Spleen (tissue), 11 donors: ENCODE results near the gene PTPRA. TPM values are rescaled to one million over a fixed set of nuclear protein-coding genes. Genes with fewer than 3 reads are reported as not detected.

ENCODE experiments used
- DNase-seq: peaks from one replicate; pipeline ENCODE4 v3.0.0-alpha.2; 2020
- H3K27ac ChIP-seq, 8 donors: fragments of 200-600 bp; sonication (generic) in 7 of 8; 1 replicate in 4 of 8; 2 replicates in 4 of 8; pipeline versions ENCODE4 v1.5.0 to v1.8.0; 2016 to 2021; ENCODE audit warnings: inconsistent platforms in 4 of 8, mild to moderate bottlenecking in 4 of 8, moderate library complexity in 1 of 8
- H3K27me3 ChIP-seq, 7 donors: fragments of 200-600 bp; sonication (generic) in 6 of 7; replicated peaks in 1 of 7; 1 replicate in 4 of 7; 2 replicates in 3 of 7; pipeline versions ENCODE4 v1.5.0 to v1.8.0; 2016 to 2021; ENCODE audit warnings: inconsistent platforms in 3 of 7, mild to moderate bottlenecking in 1 of 7
- H3K36me3 ChIP-seq, 6 donors: fragments of 200-600 bp; sonication (generic) in 5 of 6; 1 replicate in 4 of 6; 2 replicates in 2 of 6; pipeline versions ENCODE4 v1.5.0 to v1.8.0; 2016 to 2021; ENCODE audit warnings: inconsistent platforms in 2 of 6
- H3K4me1 ChIP-seq, 6 donors: fragments of 200-600 bp; sonication (generic) in 5 of 6; 1 replicate in 3 of 6; 2 replicates in 3 of 6; pipeline versions ENCODE4 v1.5.0 to v1.8.0; 2016 to 2021; ENCODE audit warnings: inconsistent platforms in 3 of 6
- H3K4me3 ChIP-seq, 8 donors: fragments of 200-600 bp; sonication (generic) in 7 of 8; 1 replicate in 4 of 8; 2 replicates in 4 of 8; pipeline versions ENCODE4 v1.5.0 to v1.8.0; 2016 to 2021; ENCODE audit warnings: inconsistent platforms in 4 of 8, mild to moderate bottlenecking in 4 of 8, moderate library complexity in 2 of 8
- H3K9me3 ChIP-seq, 8 donors: fragments of 200-600 bp; sonication (generic) in 7 of 8; 1 replicate in 4 of 8; 2 replicates in 4 of 8; pipeline versions ENCODE4 v1.5.0 to v1.8.0; 2016 to 2021; ENCODE audit warnings: inconsistent platforms in 4 of 8
- POLR2A ChIP-seq, 3 donors: fragments of 450-650 bp; IDR thresholded peaks; one replicate each; pipeline ENCODE4 v1.5.1; 2017; ENCODE audit warnings: antibody characterized with exemption in 3 of 3, mild to moderate bottlenecking in 1 of 3
- POLR2AphosphoS5 ChIP-seq, 3 donors: sonication (generic); formaldehyde crosslinking; IDR thresholded peaks; one replicate each; pipeline ENCODE4 v1.5.1; 2017; ENCODE audit warnings: antibody characterized with exemption in 3 of 3
- WGBS, 5 donors: extraction: QIAGEN DNeasy Blood & Tissue Kit in 3 of 5; methylation state at CpG; one replicate each; pipeline versions ENCODE4 v1.1.5 to v1.1.7; 2013 to 2018; 5-methylcytosine and 5-hydroxymethylcytosine counted together
- intact Hi-C: fragments of 100-400 bp; cut with DNase I; formaldehyde crosslinking; loops from one replicate; pipeline ENCODE4 v1.15.0; 2023; ENCODE audit warnings: low total_unique reads
- polyA plus RNA-seq, 3 donors: library from polyadenylated mRNA; stranded (reverse); fragments of 200-250 nt; gene quantifications; one replicate each; pipeline ENCODE4 v1.2.1, GENCODE V29; 2013
- total RNA-seq, 7 donors: library from RNA; depleted of rRNA in 3 of 7; stranded (reverse); fragments of >200 nt in 3 of 7; fragmentation: NEBNext Ultra II Directional in 4 of 7; extraction: Animal tissue kit (Norgen Biotek cat#: 25700) in 4 of 7; gene quantifications; one replicate each; pipeline versions ENCODE4 v1.1.0 to v1.2.1, GENCODE V29; 2016 to 2021
- TF ChIP-seq, protein P1 (sequence below), 11 experiments: fragments of 200-600 bp in 7 of 11; fragments of 450-650 bp in 4 of 11; sonication (generic) in 4 of 11; IDR thresholded peaks in 8 of 11; conservative IDR thresholded peaks in 3 of 11; 1 replicate in 7 of 11; 2 replicates in 4 of 11; pipeline versions ENCODE4 v1.4.0 to v1.8.0; 2016 to 2021; ENCODE audit warnings: antibody characterized with exemption in 11 of 11, inconsistent platforms in 4 of 11, mild to moderate bottlenecking in 1 of 11
- donor health status: healthy with polysubstance abuse.
- donor health status: DM: no; HTN: no; CAD: no; lungs with moderate emphysema.
- donor health status: DM: no; HTN: no; CAD: no.
- donor health status: Bipolar disorder and iron deficiency.
- donor health status: healthy.
- donor health status: DM: no; HTN: no; CAD: no.
- donor health status: DM: yes; HTN: yes; CAD: no.

Gene PTPRA
- total and polyA plus RNA-seq, 10 donors = 15.3 to 65.5 (median 52.4) TPM

DNA sequence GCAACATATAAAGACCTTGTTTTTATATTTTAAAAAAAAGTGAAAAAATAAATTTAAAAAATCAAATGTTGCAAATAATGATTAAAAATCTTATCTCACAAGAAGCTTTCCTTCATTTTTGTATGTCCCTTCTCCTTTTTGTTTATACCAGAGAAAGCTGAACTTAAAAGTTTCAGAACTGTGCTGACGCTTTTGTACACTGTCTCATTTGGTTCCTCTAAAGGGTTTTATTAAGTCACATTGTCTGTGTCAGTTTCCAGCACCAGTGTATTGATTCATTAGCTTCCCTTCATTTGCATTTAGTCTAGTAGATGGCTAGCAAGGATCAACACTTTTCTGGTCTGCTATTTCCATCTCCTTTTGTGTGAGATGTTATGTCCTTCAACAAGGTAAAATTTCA is 39.5 kb upstream of the PTPRA start:
- 70 to 85% (median 78%) methylated on average over 1 of the region's 1 CpG for WGBS, 5 donors
- DNase-seq = no peak
- intact Hi-C loops = no loop called here

DNA sequence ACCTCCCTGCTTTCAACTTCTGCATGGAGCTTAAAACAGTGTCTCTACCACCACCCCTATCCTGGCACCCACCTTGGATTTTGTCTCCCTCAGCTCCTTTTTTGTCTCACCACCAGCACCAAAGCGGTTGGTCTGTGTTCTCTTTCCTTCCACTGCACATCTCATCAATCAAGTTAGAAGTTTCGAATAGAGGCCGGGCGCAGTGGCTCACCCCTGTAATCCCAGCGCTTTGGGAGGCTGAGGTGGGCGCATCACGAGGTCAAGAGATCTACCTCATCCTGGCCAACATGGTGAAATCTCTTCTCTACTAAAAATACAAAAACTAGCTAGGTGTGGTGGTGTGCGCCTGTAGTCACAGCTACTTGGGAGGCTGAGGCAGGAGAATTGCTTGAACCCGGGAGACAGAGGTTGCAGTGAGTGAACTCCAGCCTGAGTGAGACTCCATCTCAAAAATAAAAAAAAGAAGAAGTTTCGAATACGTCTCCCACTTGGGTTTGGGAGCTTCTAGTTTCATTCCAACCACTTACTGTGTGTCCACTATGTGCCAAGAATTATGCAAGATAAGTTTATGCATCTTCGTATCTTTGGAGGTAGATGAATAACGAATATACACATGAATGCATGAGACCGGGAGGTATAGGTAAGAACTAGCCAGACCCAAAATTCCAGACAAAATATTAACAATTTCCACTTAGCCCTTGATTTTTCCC is 38.7 kb upstream of the PTPRA start:
- Histone ChIP-seq H3K36me3 (peaks cover 0 to 34% (median 3%) of the 10 kb centered on the region in 6 donors), H3K4me1 (peaks cover 3 to 21% (median 11%) of the 10 kb centered on the region in 6 donors), H3K27ac (no peak overlapping the region), H3K4me3 (no peak overlapping the region), H3K27me3 (peaks cover 0 to 10% (median 0%) of the 10 kb centered on the region in 7 donors), H3K9me3 (no peaks in the 10 kb centered on the region)
- no peak for DNase-seq
- TF ChIP-seq POLR2A (IDR thresholded peaks at IDR 0.05) (no peak), POLR2AphosphoS5 (IDR thresholded peaks at IDR 0.05) (no peak)
- TF ChIP-seq, protein P1, sequence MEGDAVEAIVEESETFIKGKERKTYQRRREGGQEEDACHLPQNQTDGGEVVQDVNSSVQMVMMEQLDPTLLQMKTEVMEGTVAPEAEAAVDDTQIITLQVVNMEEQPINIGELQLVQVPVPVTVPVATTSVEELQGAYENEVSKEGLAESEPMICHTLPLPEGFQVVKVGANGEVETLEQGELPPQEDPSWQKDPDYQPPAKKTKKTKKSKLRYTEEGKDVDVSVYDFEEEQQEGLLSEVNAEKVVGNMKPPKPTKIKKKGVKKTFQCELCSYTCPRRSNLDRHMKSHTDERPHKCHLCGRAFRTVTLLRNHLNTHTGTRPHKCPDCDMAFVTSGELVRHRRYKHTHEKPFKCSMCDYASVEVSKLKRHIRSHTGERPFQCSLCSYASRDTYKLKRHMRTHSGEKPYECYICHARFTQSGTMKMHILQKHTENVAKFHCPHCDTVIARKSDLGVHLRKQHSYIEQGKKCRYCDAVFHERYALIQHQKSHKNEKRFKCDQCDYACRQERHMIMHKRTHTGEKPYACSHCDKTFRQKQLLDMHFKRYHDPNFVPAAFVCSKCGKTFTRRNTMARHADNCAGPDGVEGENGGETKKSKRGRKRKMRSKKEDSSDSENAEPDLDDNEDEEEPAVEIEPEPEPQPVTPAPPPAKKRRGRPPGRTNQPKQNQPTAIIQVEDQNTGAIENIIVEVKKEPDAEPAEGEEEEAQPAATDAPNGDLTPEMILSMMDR (IDR thresholded peaks at IDR 0.05 in 8 of 11, conservative IDR thresholded peaks at IDR 0.05 in 3 of 11) = no peak
- intact Hi-C loops = no loop called here
- WGBS, 5 donors = 86 to 95% (median 92%) methylated on average over 14 of the region's 14 CpGs

More for the DNA sequence above, 39.5 kb upstream of the PTPRA start:
- no peaks in the 10 kb centered on the region for H3K9me3 ChIP-seq
- H3K4me1 ChIP-seq = peaks cover 0 to 13% (median 3%) of the 10 kb centered on the region in 6 donors
- H3K4me3 ChIP-seq = no peak overlapping the region
- peaks cover 0 to 10% (median 0%) of the 10 kb centered on the region in 7 donors for H3K27me3 ChIP-seq
- H3K36me3 ChIP-seq = peaks cover 0 to 33% (median 3%) of the 10 kb centered on the region in 6 donors
- H3K27ac ChIP-seq = no peak overlapping the region
- TF ChIP-seq, protein P1 (IDR thresholded peaks at IDR 0.05 in 8 of 11, conservative IDR thresholded peaks at IDR 0.05 in 3 of 11) = no peak

DNA sequence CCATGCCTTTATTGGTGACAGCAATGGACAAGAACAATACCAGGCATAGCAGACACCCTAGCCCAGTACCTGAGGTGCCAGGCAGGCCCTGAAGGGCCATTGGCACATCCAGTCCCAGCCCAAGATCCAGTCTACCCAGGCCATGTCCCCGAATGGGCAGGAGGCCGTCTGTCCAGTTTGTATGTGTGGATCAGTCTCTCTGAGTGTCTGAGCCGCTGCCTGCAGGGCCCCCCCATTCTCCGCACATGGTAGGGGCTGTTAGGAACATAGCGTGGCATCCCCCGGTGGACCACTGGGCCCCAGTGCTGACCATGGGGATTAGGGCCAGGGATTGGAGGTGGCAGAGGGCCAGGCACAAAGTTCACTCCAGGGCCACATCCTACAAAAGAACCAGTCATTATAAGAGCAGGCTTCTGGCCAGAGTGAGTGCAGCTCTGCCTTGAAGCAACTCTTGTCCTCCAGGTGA is 37.9 kb upstream of the PTPRA start:
- Histone ChIP-seq H3K27ac (no peak overlapping the region), H3K4me3 (no peak overlapping the region), H3K9me3 (no peaks in the 10 kb centered on the region), H3K4me1 (peaks cover 8 to 29% (median 18%) of the 10 kb centered on the region in 6 donors), H3K36me3 (peaks cover 0 to 34% (median 3%) of the 10 kb centered on the region in 6 donors), H3K27me3 (peaks cover 0 to 9% (median 0%) of the 10 kb centered on the region in 7 donors)
- DNase-seq = no peak
- WGBS, 5 donors = 93 to 100% (median 96%) methylated on average over 4 to 6 of the region's 6 CpGs
- intact Hi-C loops = no loop called here
- TF ChIP-seq POLR2AphosphoS5 (IDR thresholded peaks at IDR 0.05) = no peak
- TF ChIP-seq POLR2A (IDR thresholded peaks at IDR 0.05) = no peak
- TF ChIP-seq, protein P1 (IDR thresholded peaks at IDR 0.05 in 8 of 11, conservative IDR thresholded peaks at IDR 0.05 in 3 of 11) = no peak

DNA sequence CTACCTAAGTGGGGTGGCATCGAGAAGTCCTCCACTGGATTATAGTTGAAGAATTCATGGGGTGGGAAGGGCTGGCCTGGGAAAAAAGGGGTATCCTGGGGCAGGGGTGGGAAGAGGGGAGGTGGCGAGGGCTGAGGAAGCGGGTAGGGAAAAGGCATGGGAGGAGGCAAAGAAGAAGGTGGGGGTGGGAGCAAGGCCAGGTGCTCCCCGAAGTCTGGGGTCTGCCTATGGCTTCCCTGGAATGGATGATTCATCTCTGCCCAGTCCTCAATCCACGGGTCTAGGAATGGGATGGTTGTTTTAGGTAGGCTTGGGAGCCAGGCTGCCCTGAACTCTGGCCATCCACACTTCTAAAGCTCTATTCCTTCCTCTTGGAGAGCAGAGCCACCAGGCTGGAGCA is 37.2 kb upstream of the PTPRA start:
- Histone ChIP-seq H3K27me3 (peaks cover 0 to 2% (median 0%) of the 10 kb centered on the region in 7 donors), H3K4me1 (peaks cover 8 to 30% (median 20%) of the 10 kb centered on the region in 6 donors), H3K9me3 (no peaks in the 10 kb centered on the region), H3K27ac (no peak overlapping the region), H3K36me3 (peaks cover 0 to 34% (median 3%) of the 10 kb centered on the region in 6 donors), H3K4me3 (no peak overlapping the region)
- no peak for DNase-seq
- TF ChIP-seq, protein P1 (IDR thresholded peaks at IDR 0.05 in 8 of 11, conservative IDR thresholded peaks at IDR 0.05 in 3 of 11) = no peak
- TF ChIP-seq POLR2AphosphoS5 (IDR thresholded peaks at IDR 0.05) = no peak
- TF ChIP-seq POLR2A (IDR thresholded peaks at IDR 0.05) = no peak
- intact Hi-C loops = no loop called here
- WGBS, 5 donors = 82 to 92% (median 87%) methylated on average over 5 of the region's 5 CpGs
